Mesendoderm (in vitro differentiated cells): Measurements from ENCODE around the gene TMEM44.

Experiments used
- DNase-seq: peaks from one replicate; pipeline ENCODE4 v3.0.0; 2013
- H2AK5ac ChIP-seq: 2 replicates; pipeline ENCODE4 v1.6.1; 2013; ENCODE audit warnings: low read length, inconsistent platforms
- H2BK120ac ChIP-seq: 2 replicates; pipeline ENCODE4 v1.6.1; 2013; ENCODE audit warnings: low read depth, mild to moderate bottlenecking, low read length, moderate library complexity, mixed read lengths
- H2BK15ac ChIP-seq: replicated peaks from 2 replicates; pipeline ENCODE4 v1.6.1; 2013; ENCODE audit warnings: low read depth, mild to moderate bottlenecking, moderate library complexity
- H2BK5ac ChIP-seq: 2 replicates; pipeline ENCODE4 v1.6.1; 2013; ENCODE audit warnings: low read length, inconsistent platforms
- H3K18ac ChIP-seq: 2 replicates; pipeline ENCODE4 v1.6.1; 2013; ENCODE audit warnings: mild to moderate bottlenecking, low read length, mixed read lengths
- H3K23ac ChIP-seq: one replicate; pipeline ENCODE4 v1.6.1; 2013; ENCODE audit warnings: low read length
- H3K27ac ChIP-seq: 2 replicates; pipeline ENCODE4 v1.5.1; 2013; ENCODE audit warnings: low read depth, mild to moderate bottlenecking, inconsistent platforms, low read length, moderate library complexity
- H3K27me3 ChIP-seq: 2 replicates; pipeline ENCODE4 v1.6.1; 2013; ENCODE audit warnings: low read length, control low read depth, mild to moderate bottlenecking, inconsistent platforms; ENCODE audit not compliant: insufficient read depth, poor library complexity
- H3K36me3 ChIP-seq: 2 replicates; pipeline ENCODE4 v1.6.1; 2013; ENCODE audit warnings: low read length, inconsistent platforms; ENCODE audit not compliant: control insufficient read depth, insufficient read depth
- H3K4ac ChIP-seq: one replicate; pipeline ENCODE4 v1.6.1; 2013; ENCODE audit warnings: low read depth, mild to moderate bottlenecking, low read length, moderate library complexity
- H3K4me1 ChIP-seq: 2 replicates; pipeline ENCODE4 v1.6.1; 2013; ENCODE audit warnings: low read depth, low read length, inconsistent platforms; ENCODE audit not compliant: control insufficient read depth
- H3K4me2 ChIP-seq: 2 replicates; pipeline ENCODE4 v1.6.1; 2013; ENCODE audit warnings: low read length
- H3K4me3 ChIP-seq: 2 replicates; pipeline ENCODE4 v1.5.1; 2013; ENCODE audit warnings: mild to moderate bottlenecking, low read length
- H3K56ac ChIP-seq: one replicate; pipeline ENCODE4 v1.6.1; 2013; ENCODE audit warnings: low read length
- H3K79me1 ChIP-seq: 2 replicates; pipeline ENCODE4 v1.6.1; 2013; ENCODE audit warnings: low read length, inconsistent platforms
- H3K79me2 ChIP-seq: 2 replicates; pipeline ENCODE4 v1.6.1; 2013; ENCODE audit warnings: mild to moderate bottlenecking, low read length; ENCODE audit not compliant: control insufficient read depth, insufficient read depth
- H3K9ac ChIP-seq: 2 replicates; pipeline ENCODE4 v1.6.1; 2013; ENCODE audit warnings: low read length, inconsistent platforms
- H4K5ac ChIP-seq: one replicate; pipeline ENCODE4 v1.6.1; 2013; ENCODE audit warnings: low read length
- H4K8ac ChIP-seq: one replicate; pipeline ENCODE4 v1.6.1; 2013; ENCODE audit warnings: low read depth, mild to moderate bottlenecking, control low read depth, low read length, moderate library complexity
- WGBS: extraction: QIAGEN DNeasy Blood & Tissue Kit; methylation state at CpG from one replicate; pipeline ENCODE4 v1.1.7; 2013; ENCODE audit warnings: low lambda C conversion rate, missing lambda C conversion rate; ENCODE audit not compliant: insufficient coverage; ENCODE audit errors: extremely low coverage; 5-methylcytosine and 5-hydroxymethylcytosine counted together

TMEM44 gene

GRCh38 chr3:194621947-194622346 is 11.3 kb downstream of the TMEM44 start:
- H3K56ac ChIP-seq = no peak overlapping the region
- H3K23ac ChIP-seq = no peak overlapping the region
- H3K4me3 ChIP-seq = no peak overlapping the region
- no peak overlapping the region for H2BK5ac ChIP-seq
- H2BK120ac ChIP-seq = no peak overlapping the region
- no peaks in the 10 kb centered on the region for H3K79me2 ChIP-seq
- H3K27ac ChIP-seq = no peak overlapping the region
- no peak overlapping the region for H3K9ac ChIP-seq
- H4K8ac ChIP-seq = no peak overlapping the region
- H3K18ac ChIP-seq = no peak overlapping the region
- H4K5ac ChIP-seq = no peak overlapping the region
- no CpG with 5 or more reads among the region's 14 CpGs for WGBS
- H3K36me3 ChIP-seq = no peaks in the 10 kb centered on the region
- H2BK15ac ChIP-seq = no peak overlapping the region
- no peak overlapping the region for H3K4me2 ChIP-seq
- H3K4me1 ChIP-seq = no peaks in the 10 kb centered on the region
- DNase-seq = no peak
- H3K4ac ChIP-seq = no peak overlapping the region
- H3K27me3 ChIP-seq = no peaks in the 10 kb centered on the region
- H3K79me1 ChIP-seq = no peaks in the 10 kb centered on the region
- no peak overlapping the region for H2AK5ac ChIP-seq

- Histone ChIP-seq H4K5ac (no peak overlapping the region), H4K8ac (no peak overlapping the region), H3K18ac (no peak overlapping the region), H3K4ac (no peak overlapping the region), H3K36me3 (no peaks in the 10 kb centered on the region), H3K79me2 (no peaks in the 10 kb centered on the region), H3K79me1 (no peaks in the 10 kb centered on the region), H3K4me3 (no peak overlapping the region), H3K27me3 (no peaks in the 10 kb centered on the region), H3K56ac (no peak overlapping the region), H2BK5ac (no peak overlapping the region), H2BK15ac (no peak overlapping the region), H3K23ac (no peak overlapping the region), H2BK120ac (no peak overlapping the region), H3K27ac (no peak overlapping the region), H3K9ac (no peak overlapping the region), H3K4me2 (no peak overlapping the region), H2AK5ac (no peak overlapping the region), H3K4me1 (no peaks in the 10 kb centered on the region)
- WGBS = no CpG with 5 or more reads among the region's 7 CpGs
- no peak for DNase-seq
Measured at GRCh38 chr3:194620196-194620595, 13.0 kb downstream of the TMEM44 start.

- Histone ChIP-seq H3K79me2 (no peaks in the 10 kb centered on the region), H3K4me3 (no peak overlapping the region), H3K36me3 (no peaks in the 10 kb centered on the region)
Measured at GRCh38 chr3:194619741-194620140, 13.5 kb downstream of the TMEM44 start.

GRCh38 chr3:194618858-194619608 is 14.2 kb downstream of the TMEM44 start:
- Histone ChIP-seq H3K4me3 (no peak overlapping the region), H3K9ac (no peak overlapping the region), H3K18ac (no peak overlapping the region), H3K27ac (no peak overlapping the region), H4K5ac (no peak overlapping the region), H2AK5ac (no peak overlapping the region), H3K36me3 (no peaks in the 10 kb centered on the region), H3K4me1 (no peaks in the 10 kb centered on the region), H3K27me3 (no peaks in the 10 kb centered on the region), H3K23ac (no peak overlapping the region), H3K56ac (peak overlapping the region; percentile 42), H2BK15ac (no peak overlapping the region), H3K79me1 (no peaks in the 10 kb centered on the region), H2BK120ac (no peak overlapping the region), H4K8ac (no peak overlapping the region), H3K4me2 (no peak overlapping the region), H2BK5ac (no peak overlapping the region), H3K79me2 (no peaks in the 10 kb centered on the region), H3K4ac (no peak overlapping the region)
- no peak for DNase-seq
- no CpG with 5 or more reads among the region's 23 CpGs for WGBS

More at GRCh38 chr3:194619741-194620140, 13.5 kb downstream of the TMEM44 start:
- Histone ChIP-seq H3K27me3 (no peaks in the 10 kb centered on the region), H3K9ac (no peak overlapping the region), H3K27ac (no peak overlapping the region), H2BK120ac (no peak overlapping the region), H3K56ac (no peak overlapping the region), H4K5ac (no peak overlapping the region), H3K4me1 (no peaks in the 10 kb centered on the region), H4K8ac (no peak overlapping the region), H3K4me2 (no peak overlapping the region), H2AK5ac (no peak overlapping the region), H3K4ac (no peak overlapping the region), H3K23ac (no peak overlapping the region), H2BK5ac (no peak overlapping the region), H3K18ac (no peak overlapping the region), H2BK15ac (no peak overlapping the region), H3K79me1 (no peaks in the 10 kb centered on the region)
- WGBS = no CpG with 5 or more reads among the region's 9 CpGs
- no peak for DNase-seq

- Histone ChIP-seq H3K79me2 (no peaks in the 10 kb centered on the region), H3K18ac (no peak overlapping the region), H4K5ac (no peak overlapping the region), H3K23ac (no peak overlapping the region), H3K36me3 (no peaks in the 10 kb centered on the region), H4K8ac (no peak overlapping the region), H2BK5ac (no peak overlapping the region), H3K27me3 (no peaks in the 10 kb centered on the region), H3K4me1 (no peaks in the 10 kb centered on the region), H2BK120ac (no peak overlapping the region), H3K4me3 (no peak overlapping the region), H2BK15ac (no peak overlapping the region), H3K9ac (no peak overlapping the region), H2AK5ac (no peak overlapping the region), H3K4me2 (no peak overlapping the region), H3K79me1 (no peaks in the 10 kb centered on the region), H3K27ac (no peak overlapping the region), H3K4ac (no peak overlapping the region), H3K56ac (no peak overlapping the region)
- DNase-seq = no peak
- no CpG with 5 or more reads among the region's 9 CpGs for WGBS
Measured at GRCh38 chr3:194617827-194618226, 15.4 kb downstream of the TMEM44 start.

- Histone ChIP-seq H3K4me1 (no peaks in the 10 kb centered on the region), H4K5ac (no peak overlapping the region), H2AK5ac (no peak overlapping the region), H3K27me3 (no peaks in the 10 kb centered on the region), H3K9ac (no peak overlapping the region), H3K56ac (no peak overlapping the region), H3K27ac (no peak overlapping the region), H3K36me3 (no peaks in the 10 kb centered on the region), H3K4me2 (no peak overlapping the region), H2BK15ac (no peak overlapping the region), H2BK120ac (no peak overlapping the region), H3K4ac (no peak overlapping the region), H4K8ac (no peak overlapping the region), H3K79me2 (no peaks in the 10 kb centered on the region), H3K18ac (no peak overlapping the region), H3K23ac (no peak overlapping the region), H3K79me1 (no peaks in the 10 kb centered on the region), H2BK5ac (no peak overlapping the region), H3K4me3 (no peak overlapping the region)
- WGBS = no CpG with 5 or more reads among the region's 14 CpGs
- no peak for DNase-seq
Measured at GRCh38 chr3:194617143-194617671, 16.0 kb downstream of the TMEM44 start.
